Testis (tissue), 2 donors: ENCODE results near the gene ASTN1.

Experiments
- POLR2A ChIP-seq: fragments of 450-650 bp; IDR thresholded peaks from one replicate; pipeline ENCODE4 v1.6.1; 2017; ENCODE audit warnings: antibody characterized with exemption, mild to moderate bottlenecking, moderate library complexity
- TF ChIP-seq, protein P1 (sequence below), 3 experiments: fragments of 450-650 bp in 2 of 3; fragments of 200-600 bp in 1 of 3; sonication (generic) in 1 of 3; IDR thresholded peaks; one replicate each; pipeline ENCODE4 v1.5.1; 2016 to 2019; ENCODE audit warnings: antibody characterized with exemption in 3 of 3, mild to moderate bottlenecking in 2 of 3, moderate library complexity in 1 of 3

DNA sequence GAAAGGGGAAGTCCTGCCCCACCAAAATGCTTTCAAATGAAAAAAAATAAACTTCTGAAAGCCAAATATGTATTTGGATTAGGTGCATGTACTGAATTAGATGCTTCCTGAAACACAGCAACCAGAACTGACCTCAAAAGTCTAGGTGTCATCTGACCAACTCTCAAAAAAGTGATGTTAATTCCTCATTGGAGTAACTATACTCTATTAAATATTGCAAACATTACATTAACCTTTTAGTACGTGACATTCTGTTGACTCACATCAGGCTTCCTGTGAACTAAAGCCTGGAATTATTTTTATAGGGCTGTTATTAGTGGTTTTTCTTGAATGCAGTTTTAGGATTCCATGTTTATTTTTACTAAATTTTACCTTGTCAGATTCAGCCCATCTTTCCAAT lies 73.5 kb downstream of the ASTN1 start:
- TF ChIP-seq, protein P1, sequence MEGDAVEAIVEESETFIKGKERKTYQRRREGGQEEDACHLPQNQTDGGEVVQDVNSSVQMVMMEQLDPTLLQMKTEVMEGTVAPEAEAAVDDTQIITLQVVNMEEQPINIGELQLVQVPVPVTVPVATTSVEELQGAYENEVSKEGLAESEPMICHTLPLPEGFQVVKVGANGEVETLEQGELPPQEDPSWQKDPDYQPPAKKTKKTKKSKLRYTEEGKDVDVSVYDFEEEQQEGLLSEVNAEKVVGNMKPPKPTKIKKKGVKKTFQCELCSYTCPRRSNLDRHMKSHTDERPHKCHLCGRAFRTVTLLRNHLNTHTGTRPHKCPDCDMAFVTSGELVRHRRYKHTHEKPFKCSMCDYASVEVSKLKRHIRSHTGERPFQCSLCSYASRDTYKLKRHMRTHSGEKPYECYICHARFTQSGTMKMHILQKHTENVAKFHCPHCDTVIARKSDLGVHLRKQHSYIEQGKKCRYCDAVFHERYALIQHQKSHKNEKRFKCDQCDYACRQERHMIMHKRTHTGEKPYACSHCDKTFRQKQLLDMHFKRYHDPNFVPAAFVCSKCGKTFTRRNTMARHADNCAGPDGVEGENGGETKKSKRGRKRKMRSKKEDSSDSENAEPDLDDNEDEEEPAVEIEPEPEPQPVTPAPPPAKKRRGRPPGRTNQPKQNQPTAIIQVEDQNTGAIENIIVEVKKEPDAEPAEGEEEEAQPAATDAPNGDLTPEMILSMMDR (IDR thresholded peaks at IDR 0.05): no peak
- no peak for TF ChIP-seq POLR2A
